ENCODE measurements around the gene MRPL54. TPM values are rescaled to one million over a fixed set of nuclear protein-coding genes. Genes with fewer than 3 reads are reported as not detected.
A peak's percentile ranks its signal among the peaks of the same experiment; 100 is the strongest.

MRPL54 gene
- total RNA-seq = 10 to 100 TPM; 33.2 to 77.8 TPM
- polyA plus RNA-seq (ENCODE audit: insufficient read length in 2 of 2) = 10 to 100 TPM; 43.1 TPM
- long read RNA-seq, donor 1, transcript MRPL54-201 (3 exons, 626 nt) = major isoform, 31 of 31 reads
- long read RNA-seq, donor 1, partial matches to known transcripts = 0 of 31 reads
- long read RNA-seq, donor 1, other reads (novel, unspliced or antisense) = 0 of 31 reads
- long read RNA-seq, donor 2, transcript MRPL54-201 (3 exons, 626 nt) = major isoform, 20 of 20 reads
- long read RNA-seq, donor 2, partial matches to known transcripts = 0 of 20 reads
- long read RNA-seq, donor 2, other reads (novel, unspliced or antisense) = 0 of 20 reads
- long read RNA-seq, donor 3, transcript MRPL54-201 (3 exons, 626 nt) = major isoform, 8 of 8 reads
- long read RNA-seq, donor 3, partial matches to known transcripts = 0 of 8 reads
- long read RNA-seq, donor 3, other reads (novel, unspliced or antisense) = 0 of 8 reads
- long read RNA-seq, donor 4, transcript MRPL54-201 (3 exons, 626 nt) = major isoform, 75 of 84 reads
- long read RNA-seq, donor 4, partial matches to known transcripts = 9 of 84 reads
- long read RNA-seq, donor 4, other reads (novel, unspliced or antisense) = 0 of 84 reads

DNA sequence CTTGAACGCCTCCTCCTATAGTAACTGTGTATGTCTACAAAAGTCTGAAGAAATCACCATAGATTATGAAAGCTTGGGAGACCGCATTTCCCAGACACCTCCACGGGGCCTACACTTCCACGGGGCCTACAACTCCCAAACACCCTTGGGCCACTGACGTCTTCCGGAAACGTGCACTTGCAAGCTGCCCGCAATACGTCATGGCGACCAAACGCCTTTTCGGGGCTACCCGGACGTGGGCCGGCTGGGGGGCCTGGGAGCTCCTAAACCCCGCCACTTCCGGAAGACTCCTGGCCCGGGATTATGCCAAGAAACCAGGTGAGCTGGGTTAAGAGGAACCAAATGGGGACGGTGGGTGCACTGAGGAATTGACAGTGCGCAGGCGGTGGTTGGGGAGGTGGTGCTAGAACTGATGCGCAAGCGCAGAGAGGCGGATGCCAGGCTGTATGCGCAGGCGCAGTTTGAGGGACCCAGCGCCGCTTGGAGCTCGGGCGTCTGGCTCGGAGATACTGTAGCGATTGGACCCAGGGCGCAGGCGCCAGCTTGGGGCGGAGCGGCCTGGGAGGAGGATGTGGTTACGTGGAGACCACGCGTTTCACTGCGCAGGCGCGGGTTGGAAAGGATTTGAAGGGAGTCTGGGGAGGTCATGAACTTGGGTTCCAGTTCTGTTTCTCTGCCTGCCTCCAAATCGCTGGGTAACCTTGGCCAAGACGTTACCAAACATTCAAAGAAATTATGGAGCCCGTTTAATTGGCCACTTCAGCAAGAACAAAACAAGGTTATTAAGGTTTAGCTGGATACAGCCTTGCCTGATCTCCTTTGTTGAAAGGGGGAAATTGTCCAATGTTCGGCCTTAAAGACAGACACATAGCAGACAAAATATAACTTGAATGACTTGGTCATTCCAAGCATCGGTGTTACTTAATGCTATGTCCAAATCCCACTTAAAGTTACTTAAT, at the start of gene MRPL54:
TSS of gene MRPL54 (plus strand) at position 182 of the 959 bp plus-strand sequence. CDS start at position 201, 19 bp downstream.
- Histone ChIP-seq H3K27ac (ENCODE audit: low read depth, low read length) (peak within 1 kb of the TSS; percentile 98), H3K4me1 (ENCODE audit: control insufficient read depth, insufficient read depth, low read length) (peaks cover 26% of the 10 kb centered on the region), H3K4me3 (ENCODE audit: low read depth, low read length) (peak within 1 kb of the TSS; percentile 93), H3K9me3 (ENCODE audit: control insufficient read depth, insufficient read depth, low read length) (no peaks in the 10 kb centered on the region), H3K27me3 (ENCODE audit: control insufficient read depth, insufficient read depth, low read length) (no peaks in the 10 kb centered on the region), H3K36me3 (ENCODE audit: control insufficient read depth, insufficient read depth, low read length) (peaks cover 53% of the 10 kb centered on the region)
- peak; percentile 99 to 100 (median 100) for DNase-seq (ENCODE audit: low read depth in 4 of 6, low spot score in 6 of 6)
- 2% methylated on average over 43 of the region's 47 CpGs for WGBS (ENCODE audit: insufficient coverage)

DNA sequence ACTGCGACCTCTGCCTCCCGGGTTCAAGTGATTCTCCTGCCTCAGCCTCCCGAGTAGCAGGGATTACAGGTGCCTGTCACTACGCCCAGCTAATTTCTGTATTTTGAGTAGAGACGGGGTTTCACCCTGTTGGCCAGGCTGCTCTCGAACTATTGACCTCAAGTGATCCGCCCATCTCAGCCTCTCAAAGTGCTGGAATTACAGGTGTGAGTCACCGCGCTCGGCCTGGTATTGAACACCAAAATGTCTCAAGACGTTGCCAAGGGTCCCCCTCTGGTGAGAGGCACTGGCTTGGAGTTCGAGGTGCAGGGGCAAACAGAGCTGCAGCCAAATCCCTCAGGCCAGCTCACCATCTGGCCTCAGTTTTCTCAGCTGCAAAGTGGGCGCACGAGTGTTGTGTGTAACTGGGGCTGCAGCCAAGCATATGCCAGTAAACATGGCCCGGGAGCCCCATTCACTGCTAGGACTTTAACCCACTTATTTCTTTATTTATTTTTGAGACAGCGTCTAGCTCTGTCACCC, 46.3 kb upstream of the MRPL54 start:
- no peak overlapping the region for H3K27ac ChIP-seq (ENCODE audit: low read depth, low read length)
- H3K9me3 ChIP-seq (ENCODE audit: control insufficient read depth, insufficient read depth, low read length) = no peaks in the 10 kb centered on the region
- H3K36me3 ChIP-seq (ENCODE audit: control insufficient read depth, insufficient read depth, low read length) = no peaks in the 10 kb centered on the region
- no peak overlapping the region for H3K4me3 ChIP-seq (ENCODE audit: low read depth, low read length)
- no peak for DNase-seq (ENCODE audit: low read depth in 4 of 6, low spot score in 6 of 6)
- H3K27me3 ChIP-seq (ENCODE audit: control insufficient read depth, insufficient read depth, low read length) = peaks cover 15% of the 10 kb centered on the region
- peaks cover 7% of the 10 kb centered on the region for H3K4me1 ChIP-seq (ENCODE audit: control insufficient read depth, insufficient read depth, low read length)
- WGBS (ENCODE audit: insufficient coverage) = 92% methylated on average over 16 of the region's 16 CpGs

DNA sequence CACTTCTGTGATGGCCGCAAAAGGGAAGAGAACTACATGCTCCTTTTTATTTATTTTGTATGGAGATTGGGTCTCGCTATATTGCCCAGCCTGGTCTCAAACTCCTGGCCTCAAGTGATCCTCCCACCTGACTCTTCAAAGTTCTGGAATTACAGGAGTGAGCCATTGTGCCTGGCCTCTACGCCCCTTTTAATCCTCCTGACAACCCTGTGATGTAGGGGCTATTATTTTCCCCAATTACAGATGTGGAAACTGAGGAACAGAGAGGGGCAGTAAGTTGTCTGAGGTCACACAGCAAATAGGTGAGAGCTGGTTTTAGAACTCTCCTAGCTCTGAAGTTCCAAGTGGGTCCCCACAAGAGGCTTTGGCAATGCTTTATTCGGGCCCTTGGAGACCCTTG, 42.6 kb upstream of the MRPL54 start:
- Histone ChIP-seq H3K9me3 (ENCODE audit: control insufficient read depth, insufficient read depth, low read length) (no peaks in the 10 kb centered on the region), H3K4me3 (ENCODE audit: low read depth, low read length) (no peak overlapping the region), H3K27ac (ENCODE audit: low read depth, low read length) (no peak overlapping the region), H3K4me1 (ENCODE audit: control insufficient read depth, insufficient read depth, low read length) (peaks cover 16% of the 10 kb centered on the region), H3K27me3 (ENCODE audit: control insufficient read depth, insufficient read depth, low read length) (peaks cover 36% of the 10 kb centered on the region), H3K36me3 (ENCODE audit: control insufficient read depth, insufficient read depth, low read length) (no peaks in the 10 kb centered on the region)
- 100% methylated on average over 1 of the region's 4 CpGs for WGBS (ENCODE audit: insufficient coverage)
- no peak for DNase-seq (ENCODE audit: low read depth in 4 of 6, low spot score in 6 of 6)

DNA sequence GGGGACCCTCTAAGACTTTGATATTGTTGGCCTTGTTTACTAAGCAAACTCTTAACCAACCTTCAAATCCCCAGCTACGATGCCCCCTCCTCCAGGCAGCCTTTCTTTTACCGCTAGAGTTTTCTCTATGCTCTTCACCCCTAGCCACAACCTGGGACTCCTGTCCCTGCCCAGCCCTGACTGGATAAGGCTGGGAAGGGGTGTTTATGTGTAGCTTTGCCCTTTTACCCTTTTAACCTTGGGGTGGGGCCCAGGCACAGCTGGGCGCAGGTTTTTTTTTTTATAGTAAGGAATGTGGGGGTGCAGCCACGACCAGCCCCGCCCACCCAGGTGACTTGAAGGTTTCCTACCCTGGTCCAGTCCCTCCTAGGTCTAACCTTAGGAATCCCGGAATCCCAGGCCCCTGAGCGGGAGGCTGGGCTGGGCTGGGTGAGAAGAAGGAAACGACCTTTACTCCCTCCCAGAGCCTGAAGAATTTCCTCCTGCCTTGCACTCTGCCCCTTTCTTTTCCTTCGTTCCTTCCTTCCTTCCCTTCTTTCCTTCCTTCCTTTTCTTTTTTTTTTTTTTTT, 42.0 kb upstream of the MRPL54 start:
- Histone ChIP-seq H3K36me3 (ENCODE audit: control insufficient read depth, insufficient read depth, low read length) (no peaks in the 10 kb centered on the region), H3K27me3 (ENCODE audit: control insufficient read depth, insufficient read depth, low read length) (peaks cover 38% of the 10 kb centered on the region), H3K9me3 (ENCODE audit: control insufficient read depth, insufficient read depth, low read length) (no peaks in the 10 kb centered on the region), H3K27ac (ENCODE audit: low read depth, low read length) (no peak overlapping the region), H3K4me1 (ENCODE audit: control insufficient read depth, insufficient read depth, low read length) (peaks cover 16% of the 10 kb centered on the region), H3K4me3 (ENCODE audit: low read depth, low read length) (no peak overlapping the region)
- 75% methylated on average over 1 of the region's 9 CpGs for whole genome bisulfite sequencing (ENCODE audit: insufficient coverage)
- DNase-seq (ENCODE audit: low read depth in 4 of 6, low spot score in 6 of 6) = no peak

DNA sequence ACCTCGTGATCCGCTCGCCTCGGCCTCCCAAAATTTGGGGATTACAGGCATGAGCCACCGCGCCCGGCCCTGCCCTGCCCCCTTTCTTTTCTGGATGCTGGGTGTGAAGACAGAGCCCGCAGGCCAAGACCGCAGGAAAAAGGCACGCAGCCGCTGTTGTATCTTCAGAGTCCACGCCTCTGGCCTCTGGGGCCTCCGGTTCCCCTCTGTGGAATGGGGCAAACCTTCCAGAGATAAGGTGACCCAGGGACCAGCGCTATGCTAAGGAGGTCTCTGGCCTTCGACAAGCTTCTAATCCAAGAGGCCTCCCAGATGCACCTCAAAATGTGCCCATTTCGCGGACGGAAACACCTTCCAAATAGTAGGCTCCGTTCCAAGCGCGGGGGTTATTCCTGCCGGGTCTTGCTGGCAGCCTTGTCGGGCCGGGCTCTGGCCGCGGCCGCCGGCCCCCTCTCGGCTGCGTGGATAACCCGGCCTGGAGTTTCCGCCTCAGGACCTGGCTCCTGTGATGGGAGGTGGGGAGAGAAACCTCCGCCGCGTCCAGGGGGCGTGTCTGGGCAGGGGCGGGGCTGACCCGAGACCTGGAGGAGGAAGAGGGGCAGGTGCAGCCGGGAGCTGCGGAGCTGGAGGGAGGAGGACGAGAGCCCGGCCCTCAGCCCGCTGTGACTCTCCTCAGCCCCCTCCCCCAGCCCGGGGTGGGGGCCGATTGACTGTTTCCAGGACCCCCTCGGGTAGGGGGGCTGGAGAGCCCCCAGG, 41.2 kb upstream of the MRPL54 start:
- Histone ChIP-seq H3K27ac (ENCODE audit: low read depth, low read length) (no peak overlapping the region), H3K9me3 (ENCODE audit: control insufficient read depth, insufficient read depth, low read length) (no peaks in the 10 kb centered on the region), H3K4me3 (ENCODE audit: low read depth, low read length) (no peak overlapping the region), H3K36me3 (ENCODE audit: control insufficient read depth, insufficient read depth, low read length) (no peaks in the 10 kb centered on the region), H3K4me1 (ENCODE audit: control insufficient read depth, insufficient read depth, low read length) (peaks cover 16% of the 10 kb centered on the region), H3K27me3 (ENCODE audit: control insufficient read depth, insufficient read depth, low read length) (peaks cover 41% of the 10 kb centered on the region)
- WGBS (ENCODE audit: insufficient coverage) = 29% methylated on average over 35 of the region's 46 CpGs
- DNase-seq (ENCODE audit: low read depth in 4 of 6, low spot score in 6 of 6) = peak in 4 of 6 donors; percentile 43 to 83 (median 59)

DNA sequence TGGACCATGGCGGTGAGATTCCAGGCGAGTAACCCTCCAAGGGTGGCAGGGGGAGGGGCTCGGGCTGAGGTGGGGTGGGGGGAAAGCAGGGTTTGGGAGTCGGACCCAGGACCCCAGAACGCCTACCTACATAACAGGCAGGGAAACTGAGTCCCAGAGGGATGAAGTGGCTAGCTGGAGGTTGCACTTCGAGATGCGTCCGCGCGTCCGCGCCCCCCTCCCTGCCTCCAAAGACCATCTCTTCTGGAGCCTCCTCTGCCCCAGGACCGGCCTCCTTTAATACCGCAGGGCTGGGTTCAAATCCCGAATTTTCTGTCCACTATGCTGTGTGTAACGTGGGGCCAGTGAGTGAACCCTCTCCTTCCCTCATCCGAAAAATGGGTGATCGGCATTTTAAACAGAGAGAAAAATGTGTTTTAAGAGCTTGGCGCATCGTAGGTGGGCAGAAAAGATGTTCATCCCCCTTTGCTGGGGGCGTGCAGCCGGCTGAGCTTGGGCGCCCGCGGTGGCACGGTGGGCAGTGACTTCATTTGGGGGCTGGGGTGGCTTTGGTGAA, 40.5 kb upstream of the MRPL54 start:
- under 1% methylated on average over 22 of the region's 26 CpGs for WGBS (ENCODE audit: insufficient coverage)

DNA sequence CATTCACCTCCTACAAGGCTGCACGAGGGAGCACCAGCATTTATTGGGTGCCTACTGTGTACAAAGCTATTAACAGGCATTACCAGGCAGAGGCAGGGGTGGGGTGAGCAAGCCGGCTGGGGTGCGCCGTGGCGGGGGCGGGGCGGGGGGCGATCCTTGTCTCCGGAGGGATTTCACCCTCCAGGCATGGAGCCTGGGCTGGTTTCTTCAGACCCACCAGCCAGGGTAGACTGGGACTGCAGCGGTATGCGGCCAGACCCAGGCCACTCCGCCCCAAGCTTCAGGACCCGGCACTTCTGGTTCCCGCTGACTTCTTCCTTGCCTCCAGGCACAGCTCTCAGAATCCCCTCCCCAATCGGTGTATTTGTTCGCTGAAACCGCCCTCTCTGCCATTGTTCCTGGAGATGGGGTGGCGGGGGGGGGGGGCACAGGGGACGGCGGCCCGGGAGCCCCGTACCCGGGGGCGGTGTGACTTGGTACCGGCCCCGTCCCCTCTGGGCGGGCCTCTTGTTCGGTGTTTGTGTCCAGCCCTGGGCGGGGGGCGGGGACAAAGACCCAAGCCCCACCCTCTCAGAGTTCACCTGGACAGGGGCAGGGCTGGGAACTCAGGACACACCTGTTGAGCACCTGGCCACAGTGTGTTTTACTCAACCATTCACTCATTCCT, 39.9 kb upstream of the MRPL54 start:
- Histone ChIP-seq H3K4me3 (ENCODE audit: low read depth, low read length) (no peak overlapping the region), H3K27ac (ENCODE audit: low read depth, low read length) (no peak overlapping the region), H3K9me3 (ENCODE audit: control insufficient read depth, insufficient read depth, low read length) (no peaks in the 10 kb centered on the region), H3K4me1 (ENCODE audit: control insufficient read depth, insufficient read depth, low read length) (peaks cover 16% of the 10 kb centered on the region), H3K36me3 (ENCODE audit: control insufficient read depth, insufficient read depth, low read length) (no peaks in the 10 kb centered on the region), H3K27me3 (ENCODE audit: control insufficient read depth, insufficient read depth, low read length) (peaks cover 41% of the 10 kb centered on the region)
- WGBS (ENCODE audit: insufficient coverage) = 3% methylated on average over 20 of the region's 30 CpGs
- no peak for DNase-seq (ENCODE audit: low read depth in 4 of 6, low spot score in 6 of 6)

More for the DNA sequence above, 40.5 kb upstream of the MRPL54 start:
- no peak for DNase-seq (ENCODE audit: low read depth in 4 of 6, low spot score in 6 of 6)
- no peak overlapping the region for H3K4me3 ChIP-seq (ENCODE audit: low read depth, low read length)
- no peak overlapping the region for H3K27ac ChIP-seq (ENCODE audit: low read depth, low read length)
- H3K27me3 ChIP-seq (ENCODE audit: control insufficient read depth, insufficient read depth, low read length) = peaks cover 41% of the 10 kb centered on the region
- H3K9me3 ChIP-seq (ENCODE audit: control insufficient read depth, insufficient read depth, low read length) = no peaks in the 10 kb centered on the region
- H3K36me3 ChIP-seq (ENCODE audit: control insufficient read depth, insufficient read depth, low read length) = no peaks in the 10 kb centered on the region
- peaks cover 16% of the 10 kb centered on the region for H3K4me1 ChIP-seq (ENCODE audit: control insufficient read depth, insufficient read depth, low read length)

DNA sequence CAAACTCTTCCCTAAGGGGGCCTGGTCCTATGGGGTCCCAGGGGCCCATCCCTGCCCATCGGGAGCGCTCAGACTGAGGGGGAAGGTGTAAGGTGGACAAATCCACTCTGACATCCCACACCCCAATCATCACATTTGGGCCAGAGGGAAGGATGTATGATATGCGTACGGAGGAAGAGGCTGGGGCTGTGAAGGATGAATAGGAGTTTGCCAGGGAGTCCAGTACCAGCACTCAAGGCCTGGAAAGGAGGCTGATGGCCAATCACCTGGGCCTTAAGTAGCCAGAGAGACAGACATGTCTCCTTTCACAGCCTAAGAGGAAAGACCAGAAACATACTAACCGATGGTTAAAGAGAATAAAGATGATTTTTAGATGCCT, 39.4 kb upstream of the MRPL54 start:
- Histone ChIP-seq H3K27ac (ENCODE audit: low read depth, low read length) (no peak overlapping the region), H3K9me3 (ENCODE audit: control insufficient read depth, insufficient read depth, low read length) (no peaks in the 10 kb centered on the region), H3K4me3 (ENCODE audit: low read depth, low read length) (no peak overlapping the region), H3K36me3 (ENCODE audit: control insufficient read depth, insufficient read depth, low read length) (no peaks in the 10 kb centered on the region), H3K4me1 (ENCODE audit: control insufficient read depth, insufficient read depth, low read length) (peaks cover 16% of the 10 kb centered on the region), H3K27me3 (ENCODE audit: control insufficient read depth, insufficient read depth, low read length) (peaks cover 41% of the 10 kb centered on the region)
- 81% methylated on average over 2 of the region's 5 CpGs for WGBS (ENCODE audit: insufficient coverage)
- DNase-seq (ENCODE audit: low read depth in 4 of 6, low spot score in 6 of 6) = no peak
